GM12801 (cell line): Measurements from ENCODE around the gene GRIN2D.

Experiments used
- CTCF ChIP-seq: IDR thresholded peaks from one replicate; pipeline ENCODE4 v1.5.1; 2011; ENCODE audit warnings: control low read depth; ENCODE audit not compliant: insufficient read length; ENCODE audit errors: extremely low read depth

Gene GRIN2D

GRCh38 chr19:48354332-48354992 is 39.0 kb upstream of the GRIN2D start:
- no peak for TF ChIP-seq CTCF

- TF ChIP-seq CTCF = no peak
Measured at GRCh38 chr19:48355365-48355954, 38.0 kb upstream of the GRIN2D start.

GRCh38 chr19:48359123-48359522 is 34.3 kb upstream of the GRIN2D start:
- TF ChIP-seq CTCF = no peak

GRCh38 chr19:48361912-48362311 is 31.6 kb upstream of the GRIN2D start:
- TF ChIP-seq CTCF = no peak

- no peak for TF ChIP-seq CTCF
Measured at GRCh38 chr19:48362716-48363499, 30.6 kb upstream of the GRIN2D start.

- TF ChIP-seq CTCF = no peak
Measured at GRCh38 chr19:48363500-48363809, 30.0 kb upstream of the GRIN2D start.

- no peak for TF ChIP-seq CTCF
Measured at GRCh38 chr19:48363810-48364597, 29.5 kb upstream of the GRIN2D start, which contains the start of the genes SYNGR4 and TMEM143. TSS of gene SYNGR4 (plus strand) at chr19:48364367. CDS start at chr19:48365843, 1,476 bp downstream. TSS of gene TMEM143 (minus strand) at chr19:48363940. CDS start at chr19:48363920, 20 bp downstream.
